ENCODE measurements around the gene DIO2.

Gene DIO2

DNA sequence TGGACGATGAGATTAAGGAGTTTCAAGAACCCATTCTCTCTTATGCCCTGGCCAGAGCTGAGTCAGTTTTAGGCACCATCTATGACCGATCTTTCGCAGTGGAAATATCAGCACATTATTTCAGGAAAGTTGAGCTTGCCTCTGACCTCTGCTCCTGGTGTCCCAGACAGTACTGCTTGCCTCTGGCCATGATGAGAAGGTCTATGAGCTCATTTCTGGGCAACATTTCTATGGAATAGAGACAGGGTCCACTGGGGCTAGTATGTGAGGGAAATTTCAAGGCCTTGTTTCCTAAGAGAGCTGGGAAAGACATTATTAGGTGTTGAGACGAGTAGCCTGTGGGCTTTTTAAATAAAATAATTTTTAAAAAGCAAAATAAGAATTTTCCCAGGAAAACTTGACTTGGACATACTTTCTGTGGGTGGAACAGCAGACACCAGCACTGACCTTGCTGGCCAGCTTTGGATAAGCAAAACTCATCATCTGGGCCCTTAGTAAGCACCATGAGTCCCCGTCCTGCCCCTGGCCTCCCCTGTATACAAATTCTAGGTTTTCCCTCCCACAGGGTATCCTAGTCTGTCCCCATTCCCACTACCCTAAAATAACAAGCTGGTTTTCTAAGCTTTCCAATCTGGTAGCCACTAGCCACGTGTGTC is 43.4 kb downstream of the DIO2 start:
- TF ChIP-seq, protein P1, sequence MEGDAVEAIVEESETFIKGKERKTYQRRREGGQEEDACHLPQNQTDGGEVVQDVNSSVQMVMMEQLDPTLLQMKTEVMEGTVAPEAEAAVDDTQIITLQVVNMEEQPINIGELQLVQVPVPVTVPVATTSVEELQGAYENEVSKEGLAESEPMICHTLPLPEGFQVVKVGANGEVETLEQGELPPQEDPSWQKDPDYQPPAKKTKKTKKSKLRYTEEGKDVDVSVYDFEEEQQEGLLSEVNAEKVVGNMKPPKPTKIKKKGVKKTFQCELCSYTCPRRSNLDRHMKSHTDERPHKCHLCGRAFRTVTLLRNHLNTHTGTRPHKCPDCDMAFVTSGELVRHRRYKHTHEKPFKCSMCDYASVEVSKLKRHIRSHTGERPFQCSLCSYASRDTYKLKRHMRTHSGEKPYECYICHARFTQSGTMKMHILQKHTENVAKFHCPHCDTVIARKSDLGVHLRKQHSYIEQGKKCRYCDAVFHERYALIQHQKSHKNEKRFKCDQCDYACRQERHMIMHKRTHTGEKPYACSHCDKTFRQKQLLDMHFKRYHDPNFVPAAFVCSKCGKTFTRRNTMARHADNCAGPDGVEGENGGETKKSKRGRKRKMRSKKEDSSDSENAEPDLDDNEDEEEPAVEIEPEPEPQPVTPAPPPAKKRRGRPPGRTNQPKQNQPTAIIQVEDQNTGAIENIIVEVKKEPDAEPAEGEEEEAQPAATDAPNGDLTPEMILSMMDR (conservative IDR thresholded peaks at IDR 0.05) = no peak
- TF ChIP-seq ZFX (IDR thresholded peaks at IDR 0.05) = no peak
- H3K27ac ChIP-seq = no peak overlapping the region

DNA sequence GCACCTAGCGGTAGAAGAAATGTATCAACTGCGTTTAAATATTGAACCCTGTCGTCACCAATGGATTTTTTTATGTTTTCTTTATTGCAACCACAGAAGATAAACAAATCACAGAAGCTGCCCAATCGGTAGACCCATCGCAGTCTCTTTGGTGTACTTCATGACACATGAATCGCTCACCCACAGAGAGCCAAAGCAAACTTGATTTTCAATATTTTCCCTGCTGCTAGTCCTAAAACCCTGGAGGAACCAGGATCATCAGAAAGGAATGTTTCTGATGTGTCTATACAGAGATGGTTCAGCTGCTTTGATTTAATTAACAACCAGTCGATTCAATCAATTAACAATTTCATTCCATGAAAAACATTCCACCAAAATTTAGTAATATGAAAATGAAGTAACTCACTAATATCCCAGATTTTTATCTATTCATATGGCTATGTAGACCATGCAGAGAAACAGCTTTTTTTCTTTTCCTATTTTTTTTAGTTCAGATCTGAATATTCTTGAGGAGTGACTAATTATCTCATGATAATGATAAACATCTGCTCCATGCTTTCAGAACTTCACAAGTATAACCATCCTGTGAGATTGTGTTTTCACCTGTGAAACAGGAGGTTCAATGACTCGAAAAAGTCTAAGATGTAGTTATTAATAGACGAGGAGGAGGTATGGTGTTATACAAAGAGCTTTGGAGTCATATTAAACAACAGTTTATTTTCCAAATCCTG is 46.1 kb downstream of the DIO2 start:
- H3K27ac ChIP-seq = no peak overlapping the region
- no peak for TF ChIP-seq ZFX (IDR thresholded peaks at IDR 0.05)
- TF ChIP-seq, protein P1 (conservative IDR thresholded peaks at IDR 0.05) = no peak

DNA sequence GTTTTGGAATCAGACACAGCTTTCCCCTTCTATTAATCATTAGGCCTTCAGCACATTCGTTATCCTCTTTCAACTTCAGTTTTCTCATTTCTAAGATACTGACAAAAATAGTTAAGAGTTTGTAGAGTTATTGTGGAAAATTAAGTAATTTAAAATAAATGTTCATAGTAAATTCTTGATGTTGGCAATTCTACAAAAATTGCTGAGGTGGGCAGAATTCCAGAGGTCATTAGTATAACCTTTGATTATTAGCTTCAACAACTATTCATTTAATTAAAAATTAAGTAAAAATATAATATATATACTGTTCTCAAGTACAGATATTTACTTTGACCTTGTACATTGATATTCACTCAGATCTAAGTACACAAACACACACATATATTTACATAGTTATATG is 58.5 kb downstream of the DIO2 start:
- no peak overlapping the region for H3K27ac ChIP-seq
- no peak for TF ChIP-seq ZFX (IDR thresholded peaks at IDR 0.05)
- TF ChIP-seq, protein P1 (conservative IDR thresholded peaks at IDR 0.05) = no peak

DNA sequence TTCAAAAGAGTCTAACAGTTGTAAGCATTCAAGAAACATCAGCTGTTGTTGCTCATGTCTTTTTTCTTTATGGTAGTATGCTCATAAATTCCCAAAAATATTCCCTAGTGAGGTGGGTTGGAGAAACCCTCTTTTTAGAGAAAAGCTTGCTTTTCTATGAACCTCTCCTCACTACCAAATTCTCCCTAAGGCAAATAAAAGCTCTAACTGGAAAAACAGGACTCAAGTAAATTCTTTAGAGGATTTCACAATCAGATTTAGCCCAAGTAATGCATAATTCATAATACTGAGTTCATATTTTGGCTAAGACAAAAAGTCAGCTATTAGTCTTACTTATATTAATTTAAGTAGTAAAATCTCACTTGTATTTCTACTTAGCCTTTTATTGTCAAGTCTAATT is 59.1 kb downstream of the DIO2 start:
- TF ChIP-seq ZFX (IDR thresholded peaks at IDR 0.05) = no peak
- TF ChIP-seq, protein P1 (conservative IDR thresholded peaks at IDR 0.05) = no peak
- H3K27ac ChIP-seq = no peak overlapping the region

DNA sequence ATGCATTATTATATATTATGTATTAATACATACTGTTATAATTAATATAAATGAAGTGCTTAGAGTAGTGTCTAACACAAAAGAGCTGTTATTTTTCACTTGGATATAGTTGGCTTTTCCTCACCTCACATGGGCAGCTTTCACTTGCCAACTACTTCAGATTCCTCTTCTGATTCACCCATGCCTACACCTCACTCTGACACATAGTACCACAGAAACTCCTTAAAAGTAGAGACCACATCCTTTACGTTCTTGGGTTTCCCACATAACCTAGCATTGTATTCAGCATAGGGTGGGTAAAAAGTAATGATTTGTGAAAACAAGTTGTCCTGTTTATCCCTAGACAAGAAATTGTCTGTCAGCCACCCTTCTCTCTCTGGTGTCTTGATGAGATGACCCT is 61.0 kb downstream of the DIO2 start:
- H3K27ac ChIP-seq = no peak overlapping the region
- no peak for TF ChIP-seq ZFX (IDR thresholded peaks at IDR 0.05)
- TF ChIP-seq, protein P1 (conservative IDR thresholded peaks at IDR 0.05) = no peak

Measured in C4-2B (cell line).